HEK293 (cell line): ENCODE data around the gene TMEM86A.

Source experiments
- CTCF ChIA-PET: fragments of 350-600 bp; formaldehyde crosslinking; extraction: SDS; loops from one replicate; lab custom pipeline; 2021; ENCODE audit warnings: antibody characterized with exemption; lab: Yijun Ruan, JAX
- POLR2A ChIA-PET: fragments of 300-600 bp; formaldehyde crosslinking; extraction: SDS; loops from one replicate; lab custom pipeline; 2020; ENCODE audit warnings: antibody characterized with exemption, inconsistent platforms; lab: Yijun Ruan, JAX
- H3K27ac ChIP-seq: fragments of 200-500 bp; sonication (Bioruptor generic); 2 replicates; pipeline ENCODE4 v1.5.1; 2014; ENCODE audit warnings: low read depth, low read length, control low read depth, inconsistent platforms; ENCODE audit errors: extremely low read depth
- H3K36me3 ChIP-seq, 2 experiments: fragments of 200-500 bp in 1 of 2; sonication (Bioruptor generic) in 1 of 2; 1 replicate in 1 of 2; 2 replicates in 1 of 2; pipeline ENCODE4 v1.5.1; 2014 to 2017; ENCODE audit warnings: inconsistent platforms in 2 of 2, low read length in 2 of 2; ENCODE audit not compliant: control insufficient read depth in 2 of 2, insufficient read depth in 1 of 2
- H3K4me1 ChIP-seq: fragments of 200-500 bp; sonication (Bioruptor generic); 2 replicates; pipeline ENCODE4 v1.5.1; 2014; ENCODE audit warnings: mild to moderate bottlenecking, low read length, inconsistent platforms; ENCODE audit not compliant: control insufficient read depth, insufficient read depth
- H3K4me3 ChIP-seq: 2 replicates; pipeline ENCODE4 v1.5.1; 2011; ENCODE audit warnings: low read depth, mild to moderate bottlenecking, control low read depth, low read length, moderate library complexity
- H3K9me3 ChIP-seq: fragments of 200-500 bp; sonication (Bioruptor generic); 2 replicates; pipeline ENCODE4 v1.5.1; 2014; ENCODE audit warnings: low read depth, low read length, inconsistent platforms; ENCODE audit not compliant: control insufficient read depth, insufficient read depth
- BCL11B ChIP-seq: fragments of 450-650 bp; formaldehyde crosslinking; IDR thresholded peaks from 2 replicates; pipeline ENCODE4 v1.5.1; 2016; ENCODE audit warnings: low read depth, missing biosample characterization, missing genetic modification characterization
- GLI4 ChIP-seq: fragments of 450-650 bp; formaldehyde crosslinking; IDR thresholded peaks from 2 replicates; pipeline ENCODE4 v1.5.1; 2016; ENCODE audit warnings: missing biosample characterization, missing genetic modification characterization
- IKZF3 ChIP-seq: fragments of 450-650 bp; IDR thresholded peaks from 2 replicates; pipeline ENCODE4 v1.5.0; 2018; ENCODE audit warnings: missing biosample characterization, mild to moderate bottlenecking, missing genetic modification characterization, moderate library complexity
- PBX3 ChIP-seq: sonication (generic); formaldehyde crosslinking; IDR thresholded peaks from 2 replicates; pipeline ENCODE4 v1.8.1; 2022; ENCODE audit warnings: mild to moderate bottlenecking, moderate library complexity, missing genetic modification reagents
- WT1 ChIP-seq: fragments of 450-650 bp; formaldehyde crosslinking; IDR thresholded peaks from 2 replicates; pipeline ENCODE4 v1.5.1; 2016; ENCODE audit warnings: missing biosample characterization, missing genetic modification characterization
- ZNF146 ChIP-seq: fragments of 450-650 bp; formaldehyde crosslinking; IDR thresholded peaks from 2 replicates; pipeline ENCODE4 v1.5.1; 2016; ENCODE audit warnings: missing biosample characterization, missing genetic modification characterization
- ZNF169 ChIP-seq: fragments of 450-650 bp; formaldehyde crosslinking; IDR thresholded peaks from 2 replicates; pipeline ENCODE4 v1.5.1; 2016; ENCODE audit warnings: missing biosample characterization, missing genetic modification characterization
- ZNF302 ChIP-seq: fragments of 450-650 bp; formaldehyde crosslinking; IDR thresholded peaks from 2 replicates; pipeline ENCODE4 v1.5.1; 2016; ENCODE audit warnings: missing biosample characterization, missing genetic modification characterization, low read depth
- ZNF335 ChIP-seq: fragments of 450-650 bp; formaldehyde crosslinking; conservative IDR thresholded peaks from 2 replicates; pipeline ENCODE4 v1.5.1; 2016; ENCODE audit warnings: missing biosample characterization, missing genetic modification characterization
- ZNF529 ChIP-seq: fragments of 450-650 bp; formaldehyde crosslinking; IDR thresholded peaks from 2 replicates; pipeline ENCODE4 v1.5.1; 2017; ENCODE audit warnings: missing genetic modification characterization, missing biosample characterization; ENCODE audit not compliant: insufficient replicate concordance
- ZNF639 ChIP-seq: fragments of 450-650 bp; formaldehyde crosslinking; IDR thresholded peaks from 2 replicates; pipeline ENCODE4 v1.5.1; 2016; ENCODE audit warnings: missing biosample characterization, missing genetic modification characterization
- ZNF664 ChIP-seq: fragments of 450-650 bp; formaldehyde crosslinking; IDR thresholded peaks from 2 replicates; pipeline ENCODE4 v1.5.1; 2016; ENCODE audit warnings: missing biosample characterization, missing genetic modification characterization
- TF ChIP-seq, protein P1 (sequence below): fragments of 450-650 bp; formaldehyde crosslinking; IDR thresholded peaks from 2 replicates; pipeline ENCODE4 v1.5.1; 2016; ENCODE audit warnings: missing biosample characterization, missing genetic modification characterization, borderline replicate concordance
- TF ChIP-seq, protein P2 (sequence below): fragments of 450-650 bp; formaldehyde crosslinking; IDR thresholded peaks from 2 replicates; pipeline ENCODE4 v1.5.1; 2017; ENCODE audit warnings: missing biosample characterization, missing genetic modification characterization
- TF ChIP-seq, protein P3 (sequence below): fragments of 450-650 bp; formaldehyde crosslinking; optimal IDR thresholded peaks from 2 replicates; pipeline ENCODE3; 2016; ENCODE audit warnings: missing biosample characterization, mild to moderate bottlenecking, missing genetic modification characterization

The TMEM86A gene

GRCh38 chr11:18704045-18704645 lies 5.6 kb downstream of the TMEM86A start:
- Histone ChIP-seq H3K36me3 (no peaks in the 10 kb centered on the region), H3K27ac (no peak overlapping the region), H3K4me3 (no peak overlapping the region), H3K4me1 (no peaks in the 10 kb centered on the region), H3K9me3 (no peaks in the 10 kb centered on the region)
- POLR2A ChIA-PET = interaction anchor here (0.7 to 1.7 kb wide), 2 partner anchors 70 to 560 kb away, joined by 4 to 5 read pairs; partner anchors contain the start of gene SPTY2D1
- TF ChIP-seq GLI4 (tag by site-specific recombination) (no peak), IKZF3 (tag by site-specific recombination) (no peak), BCL11B (tag by site-specific recombination) (no peak), PBX3 (CRISPR knock-in tag) (no peak), ZNF664 (tag by site-specific recombination) (no peak), ZNF639 (tag by site-specific recombination) (no peak), ZNF146 (no peak), ZNF302 (tag by site-specific recombination) (no peak), ZNF335 (tag by site-specific recombination) (no peak), ZNF169 (tag by site-specific recombination) (no peak), ZNF529 (tag by site-specific recombination) (no peak), WT1 (tag by site-specific recombination) (no peak)
- TF ChIP-seq, protein P1, sequence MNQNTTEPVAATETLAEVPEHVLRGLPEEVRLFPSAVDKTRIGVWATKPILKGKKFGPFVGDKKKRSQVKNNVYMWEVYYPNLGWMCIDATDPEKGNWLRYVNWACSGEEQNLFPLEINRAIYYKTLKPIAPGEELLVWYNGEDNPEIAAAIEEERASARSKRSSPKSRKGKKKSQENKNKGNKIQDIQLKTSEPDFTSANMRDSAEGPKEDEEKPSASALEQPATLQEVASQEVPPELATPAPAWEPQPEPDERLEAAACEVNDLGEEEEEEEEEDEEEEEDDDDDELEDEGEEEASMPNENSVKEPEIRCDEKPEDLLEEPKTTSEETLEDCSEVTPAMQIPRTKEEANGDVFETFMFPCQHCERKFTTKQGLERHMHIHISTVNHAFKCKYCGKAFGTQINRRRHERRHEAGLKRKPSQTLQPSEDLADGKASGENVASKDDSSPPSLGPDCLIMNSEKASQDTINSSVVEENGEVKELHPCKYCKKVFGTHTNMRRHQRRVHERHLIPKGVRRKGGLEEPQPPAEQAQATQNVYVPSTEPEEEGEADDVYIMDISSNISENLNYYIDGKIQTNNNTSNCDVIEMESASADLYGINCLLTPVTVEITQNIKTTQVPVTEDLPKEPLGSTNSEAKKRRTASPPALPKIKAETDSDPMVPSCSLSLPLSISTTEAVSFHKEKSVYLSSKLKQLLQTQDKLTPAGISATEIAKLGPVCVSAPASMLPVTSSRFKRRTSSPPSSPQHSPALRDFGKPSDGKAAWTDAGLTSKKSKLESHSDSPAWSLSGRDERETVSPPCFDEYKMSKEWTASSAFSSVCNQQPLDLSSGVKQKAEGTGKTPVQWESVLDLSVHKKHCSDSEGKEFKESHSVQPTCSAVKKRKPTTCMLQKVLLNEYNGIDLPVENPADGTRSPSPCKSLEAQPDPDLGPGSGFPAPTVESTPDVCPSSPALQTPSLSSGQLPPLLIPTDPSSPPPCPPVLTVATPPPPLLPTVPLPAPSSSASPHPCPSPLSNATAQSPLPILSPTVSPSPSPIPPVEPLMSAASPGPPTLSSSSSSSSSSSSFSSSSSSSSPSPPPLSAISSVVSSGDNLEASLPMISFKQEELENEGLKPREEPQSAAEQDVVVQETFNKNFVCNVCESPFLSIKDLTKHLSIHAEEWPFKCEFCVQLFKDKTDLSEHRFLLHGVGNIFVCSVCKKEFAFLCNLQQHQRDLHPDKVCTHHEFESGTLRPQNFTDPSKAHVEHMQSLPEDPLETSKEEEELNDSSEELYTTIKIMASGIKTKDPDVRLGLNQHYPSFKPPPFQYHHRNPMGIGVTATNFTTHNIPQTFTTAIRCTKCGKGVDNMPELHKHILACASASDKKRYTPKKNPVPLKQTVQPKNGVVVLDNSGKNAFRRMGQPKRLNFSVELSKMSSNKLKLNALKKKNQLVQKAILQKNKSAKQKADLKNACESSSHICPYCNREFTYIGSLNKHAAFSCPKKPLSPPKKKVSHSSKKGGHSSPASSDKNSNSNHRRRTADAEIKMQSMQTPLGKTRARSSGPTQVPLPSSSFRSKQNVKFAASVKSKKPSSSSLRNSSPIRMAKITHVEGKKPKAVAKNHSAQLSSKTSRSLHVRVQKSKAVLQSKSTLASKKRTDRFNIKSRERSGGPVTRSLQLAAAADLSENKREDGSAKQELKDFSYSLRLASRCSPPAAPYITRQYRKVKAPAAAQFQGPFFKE (tag by site-specific recombination) = no peak
- CTCF ChIA-PET = interaction anchor here (0.6 to 1.6 kb wide), 3 partner anchors 24 to 139 kb away, joined by 3 to 7 read pairs (median 3); no protein-coding TSS in a partner anchor

- ChIA-PET CTCF (interaction anchor here (1.3 to 1.6 kb wide), 2 partner anchors 24 to 26 kb away, joined by 3 to 7 read pairs; no protein-coding TSS in a partner anchor), POLR2A (interaction anchor here (0.7 to 1.7 kb wide), 2 partner anchors 71 to 561 kb away, joined by 4 to 5 read pairs; partner anchors contain the start of gene SPTY2D1)
- H3K36me3 ChIP-seq = no peaks in the 10 kb centered on the region
- TF ChIP-seq, protein P2, sequence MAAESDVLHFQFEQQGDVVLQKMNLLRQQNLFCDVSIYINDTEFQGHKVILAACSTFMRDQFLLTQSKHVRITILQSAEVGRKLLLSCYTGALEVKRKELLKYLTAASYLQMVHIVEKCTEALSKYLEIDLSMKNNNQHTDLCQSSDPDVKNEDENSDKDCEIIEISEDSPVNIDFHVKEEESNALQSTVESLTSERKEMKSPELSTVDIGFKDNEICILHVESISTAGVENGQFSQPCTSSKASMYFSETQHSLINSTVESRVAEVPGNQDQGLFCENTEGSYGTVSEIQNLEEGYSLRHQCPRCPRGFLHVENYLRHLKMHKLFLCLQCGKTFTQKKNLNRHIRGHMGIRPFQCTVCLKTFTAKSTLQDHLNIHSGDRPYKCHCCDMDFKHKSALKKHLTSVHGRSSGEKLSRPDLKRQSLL (tag by site-specific recombination) = no peak
- TF ChIP-seq, protein P3, sequence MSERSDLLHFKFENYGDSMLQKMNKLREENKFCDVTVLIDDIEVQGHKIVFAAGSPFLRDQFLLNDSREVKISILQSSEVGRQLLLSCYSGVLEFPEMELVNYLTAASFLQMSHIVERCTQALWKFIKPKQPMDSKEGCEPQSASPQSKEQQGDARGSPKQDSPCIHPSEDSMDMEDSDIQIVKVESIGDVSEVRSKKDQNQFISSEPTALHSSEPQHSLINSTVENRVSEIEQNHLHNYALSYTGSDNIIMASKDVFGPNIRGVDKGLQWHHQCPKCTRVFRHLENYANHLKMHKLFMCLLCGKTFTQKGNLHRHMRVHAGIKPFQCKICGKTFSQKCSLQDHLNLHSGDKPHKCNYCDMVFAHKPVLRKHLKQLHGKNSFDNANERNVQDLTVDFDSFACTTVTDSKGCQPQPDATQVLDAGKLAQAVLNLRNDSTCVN (tag by site-specific recombination) = no peak
- TF ChIP-seq BCL11B (tag by site-specific recombination) = no peak
- no peak overlapping the region for H3K4me3 ChIP-seq
- no peaks in the 10 kb centered on the region for H3K9me3 ChIP-seq
- no peaks in the 10 kb centered on the region for H3K4me1 ChIP-seq
- H3K27ac ChIP-seq = no peak overlapping the region
Observed at GRCh38 chr11:18704698-18705097, 6.1 kb downstream of the TMEM86A start.
